Measurements from ENCODE around the gene ULBP2.

DNA sequence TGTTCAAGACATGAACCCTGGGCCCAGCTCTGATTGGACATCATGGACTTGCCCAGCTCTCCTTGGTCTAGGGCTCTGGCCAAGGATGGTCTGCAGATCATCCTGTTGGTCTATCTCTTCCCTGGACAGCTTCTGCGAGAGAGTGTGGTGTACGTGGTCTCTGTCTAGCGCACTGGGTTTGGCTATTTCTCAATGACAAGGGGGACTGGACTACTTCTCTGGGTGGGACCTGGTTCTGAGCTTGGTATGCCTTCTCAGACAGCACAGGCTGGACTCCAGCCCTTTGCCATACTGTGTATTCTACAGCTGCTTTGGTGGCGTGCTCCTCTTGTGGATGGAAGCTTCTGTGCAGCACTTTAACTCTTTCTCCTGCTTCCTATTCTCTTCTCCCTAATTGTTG, 35.4 kb upstream of the ULBP2 start:
- TF ChIP-seq CTCF (IDR thresholded peaks at IDR 0.05; ENCODE audit: low read depth, low read length) (no peak), EZH2phosphoT487 (IDR thresholded peaks at IDR 0.05; ENCODE audit: low read depth) (no peak)

Measured in OCI-LY3 (cell line).